Measurements from ENCODE around the gene WDR1.
"Not testable (repeated sequence)": the region's sequence is repeated elsewhere in the genome, so short reads cannot be mapped to it uniquely, and the experiment has no call there.

WDR1 gene

DNA sequence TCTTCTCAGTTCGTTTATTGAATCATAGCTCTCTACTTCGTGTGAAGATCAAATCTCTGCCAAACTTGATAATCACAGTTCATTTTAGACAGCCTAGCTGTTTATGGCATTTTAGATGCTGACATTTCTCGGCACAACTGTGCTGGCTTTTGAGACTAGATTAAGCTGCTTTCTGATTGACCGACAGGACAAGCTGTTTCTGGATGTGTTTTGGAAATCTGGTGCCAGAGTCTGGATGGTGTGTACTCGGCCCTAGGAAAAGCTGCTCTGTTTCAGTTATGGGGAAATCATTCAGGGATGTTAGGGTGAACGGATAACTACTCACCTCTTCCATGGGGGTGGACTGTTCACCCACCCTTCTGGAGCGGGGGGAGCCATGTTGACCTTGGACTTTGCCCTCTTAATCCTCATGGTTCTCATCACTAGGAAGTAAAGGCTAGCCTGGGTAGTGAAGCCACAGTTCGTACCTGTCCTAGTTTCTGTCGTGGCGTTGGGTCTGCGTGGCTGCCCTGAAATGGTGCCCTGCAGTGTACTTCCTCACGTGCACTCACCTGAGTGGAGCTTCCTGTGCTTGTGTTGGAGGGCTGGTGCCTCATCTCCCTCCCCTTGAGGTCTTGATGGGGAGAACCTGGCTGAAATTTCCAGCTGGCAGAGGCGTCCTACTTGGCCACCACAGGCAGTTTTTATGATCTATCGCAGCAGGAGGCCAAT, 13.7 kb upstream of the WDR1 start:
- 87% methylated on average over 14 of the region's 14 CpGs for WGBS
- Histone ChIP-seq H3K4me3 (ENCODE audit: low read length) (no peak overlapping the region), H3K9me3 (ENCODE audit: insufficient read depth, low read depth, low read length) (no peaks in the 10 kb centered on the region), H3K4me1 (ENCODE audit: insufficient read depth, low read length) (no peaks in the 10 kb centered on the region), H3K27ac (ENCODE audit: low read depth, low read length) (no peak overlapping the region), H3K36me3 (ENCODE audit: insufficient read depth, low read length) (no peaks in the 10 kb centered on the region), H3K27me3 (ENCODE audit: insufficient read depth, low read length) (no peaks in the 10 kb centered on the region), H3K9ac (ENCODE audit: low read depth, low read length) (no peak overlapping the region)

DNA sequence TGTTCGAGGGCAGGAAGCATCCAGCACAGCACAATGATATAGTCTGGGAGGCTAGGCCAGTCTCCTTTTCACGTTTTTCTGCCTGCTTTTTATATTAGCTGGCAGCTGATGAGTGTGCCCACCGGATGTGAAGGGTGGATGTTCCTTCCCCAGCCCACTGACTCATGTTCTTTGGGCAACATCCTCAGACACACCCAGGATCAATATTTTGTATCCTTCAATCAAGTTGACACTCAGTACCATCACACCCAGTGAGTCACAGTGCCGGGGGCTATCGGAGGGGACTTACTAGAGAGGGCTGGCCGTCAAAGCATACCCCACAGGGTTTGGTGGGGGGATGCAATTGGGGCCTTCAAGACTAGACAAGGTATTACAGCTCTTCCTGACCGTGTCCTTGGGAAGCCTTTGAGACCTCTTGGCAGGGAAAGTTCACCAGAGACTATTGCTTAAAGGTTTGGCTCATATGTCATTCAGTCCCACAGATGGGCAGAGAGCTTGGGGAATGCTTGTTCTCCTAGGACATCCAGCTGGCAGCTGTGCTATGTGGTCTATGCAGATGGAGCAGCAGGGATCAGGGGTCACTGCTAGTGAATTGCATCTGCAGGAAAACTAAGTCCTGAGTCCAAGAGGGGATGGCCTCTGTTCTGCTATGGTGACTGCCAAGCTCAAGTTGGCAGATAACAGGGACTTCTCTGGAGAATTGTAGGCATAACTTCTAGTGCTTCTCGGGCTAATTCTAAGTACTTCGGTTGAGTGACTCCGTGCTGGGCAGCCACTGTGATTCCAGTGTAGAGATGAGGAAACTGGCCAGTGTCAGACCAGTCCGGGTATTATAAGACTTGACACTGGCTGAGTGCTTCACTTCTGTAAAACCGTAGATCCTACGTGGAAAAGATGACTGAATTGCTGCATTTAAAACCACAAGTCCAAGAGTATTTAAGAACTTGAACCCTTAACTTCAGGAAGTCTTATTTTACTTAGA, 12.9 kb upstream of the WDR1 start:
- H3K4me1 ChIP-seq (ENCODE audit: insufficient read depth, low read length): no peaks in the 10 kb centered on the region
- no peak overlapping the region for H3K4me3 ChIP-seq (ENCODE audit: low read length)
- WGBS: 90% methylated on average over 13 of the region's 13 CpGs
- H3K9ac ChIP-seq (ENCODE audit: low read depth, low read length): no peak overlapping the region
- H3K27ac ChIP-seq (ENCODE audit: low read depth, low read length): no peak overlapping the region
- H3K27me3 ChIP-seq (ENCODE audit: insufficient read depth, low read length): no peaks in the 10 kb centered on the region
- H3K9me3 ChIP-seq (ENCODE audit: insufficient read depth, low read depth, low read length): no peaks in the 10 kb centered on the region
- H3K36me3 ChIP-seq (ENCODE audit: insufficient read depth, low read length): no peaks in the 10 kb centered on the region

DNA sequence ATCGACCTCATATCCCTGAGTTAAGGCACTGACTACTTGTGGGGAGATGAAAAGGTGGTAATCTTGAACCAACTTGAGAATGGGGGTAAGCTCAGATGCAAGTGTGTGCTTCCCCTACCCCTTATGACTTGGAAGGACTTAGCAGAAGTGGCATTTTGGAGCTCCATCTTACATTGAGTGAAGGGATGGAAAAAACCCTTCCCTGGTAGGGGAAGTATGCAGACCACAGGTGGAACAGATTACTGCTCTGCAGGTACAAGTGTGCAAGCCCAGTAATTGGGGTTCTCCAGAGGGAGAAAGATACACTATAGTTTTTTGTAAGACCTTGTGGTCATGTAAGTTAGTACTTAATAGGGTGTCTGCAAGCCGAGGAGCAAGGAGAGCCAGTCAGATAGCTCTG, 12.2 kb upstream of the WDR1 start:
- H3K27me3 ChIP-seq (ENCODE audit: insufficient read depth, low read length): no peaks in the 10 kb centered on the region
- H3K4me1 ChIP-seq (ENCODE audit: insufficient read depth, low read length): peaks cover 3% of the 10 kb centered on the region; the same call in 1 of the 2 replicates
- no peaks in the 10 kb centered on the region for H3K36me3 ChIP-seq (ENCODE audit: insufficient read depth, low read length)
- no peak overlapping the region for H3K27ac ChIP-seq (ENCODE audit: low read depth, low read length)
- no peak overlapping the region for H3K4me3 ChIP-seq (ENCODE audit: low read length)
- WGBS: 62% methylated on average over 2 of the region's 2 CpGs
- no peaks in the 10 kb centered on the region for H3K9me3 ChIP-seq (ENCODE audit: insufficient read depth, low read depth, low read length)
- H3K9ac ChIP-seq (ENCODE audit: low read depth, low read length): no peak overlapping the region

DNA sequence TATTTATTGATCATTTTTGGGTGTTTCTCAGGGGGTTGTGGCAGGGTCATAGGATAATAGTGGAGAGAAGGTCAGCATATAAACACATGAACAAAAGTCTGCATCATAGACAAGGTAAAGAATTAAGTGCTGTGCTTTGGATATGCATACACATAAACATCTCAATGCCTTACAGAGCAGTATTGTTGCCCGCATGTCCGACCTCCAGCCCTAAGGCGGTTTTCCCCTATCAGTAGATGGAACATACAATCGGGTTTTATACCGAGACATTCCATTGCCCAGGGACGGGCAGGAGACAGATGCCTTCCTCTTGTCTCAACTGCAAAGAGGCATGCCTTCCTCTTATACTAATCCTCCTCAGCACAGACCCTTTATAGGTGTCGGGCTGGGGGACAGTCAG, 10.9 kb upstream of the WDR1 start:
- not testable (repeated sequence) for H3K4me3 ChIP-seq (ENCODE audit: low read length); H3K27ac ChIP-seq (ENCODE audit: low read depth, low read length); H3K9ac ChIP-seq (ENCODE audit: low read depth, low read length); H3K9me3 ChIP-seq (ENCODE audit: insufficient read depth, low read depth, low read length); H3K36me3 ChIP-seq (ENCODE audit: insufficient read depth, low read length); H3K27me3 ChIP-seq (ENCODE audit: insufficient read depth, low read length)
- WGBS: 87% methylated on average over 6 of the region's 7 CpGs
- peaks cover 10% of the 10 kb centered on the region; the same call in 1 of the 2 replicates for H3K4me1 ChIP-seq (ENCODE audit: insufficient read depth, low read length)

DNA sequence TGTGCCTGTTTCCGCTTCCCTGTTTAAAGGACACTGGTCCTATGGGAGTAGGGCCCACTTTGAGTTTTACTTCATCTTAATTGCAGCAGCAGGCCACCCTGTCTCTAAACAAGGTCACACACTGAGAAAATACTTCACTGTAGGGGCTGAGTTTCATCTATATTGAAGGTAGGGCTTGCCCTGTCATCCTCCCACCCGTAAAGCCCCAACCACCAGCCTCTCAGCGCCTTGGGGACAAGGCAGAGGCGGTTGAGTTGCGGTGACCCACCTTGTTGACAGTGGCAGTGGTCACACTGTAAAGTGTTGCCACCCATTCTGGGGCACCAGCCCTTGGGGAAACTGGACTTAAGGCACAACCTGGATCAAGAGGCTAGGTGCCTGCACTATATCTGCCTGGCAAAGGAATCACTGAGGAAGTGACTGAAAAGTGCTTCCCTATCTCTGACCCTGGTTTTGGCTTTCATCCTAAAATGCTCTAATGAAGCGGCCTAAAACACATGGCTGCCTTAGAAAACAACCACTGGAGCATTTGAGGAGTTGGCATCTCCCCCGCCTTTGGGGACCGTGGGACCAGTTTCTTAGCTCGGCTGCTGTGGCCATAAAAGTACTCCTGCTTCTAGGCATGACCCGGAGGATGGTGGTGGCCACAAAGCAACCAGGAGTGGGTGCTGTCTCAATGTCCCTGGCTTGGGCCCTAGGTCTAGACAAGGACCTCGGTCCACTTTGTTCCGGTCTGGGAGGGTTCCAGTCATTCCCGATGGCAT, 7.8 kb upstream of the WDR1 start:
- H3K9ac ChIP-seq (ENCODE audit: low read depth, low read length): no peak overlapping the region

DNA sequence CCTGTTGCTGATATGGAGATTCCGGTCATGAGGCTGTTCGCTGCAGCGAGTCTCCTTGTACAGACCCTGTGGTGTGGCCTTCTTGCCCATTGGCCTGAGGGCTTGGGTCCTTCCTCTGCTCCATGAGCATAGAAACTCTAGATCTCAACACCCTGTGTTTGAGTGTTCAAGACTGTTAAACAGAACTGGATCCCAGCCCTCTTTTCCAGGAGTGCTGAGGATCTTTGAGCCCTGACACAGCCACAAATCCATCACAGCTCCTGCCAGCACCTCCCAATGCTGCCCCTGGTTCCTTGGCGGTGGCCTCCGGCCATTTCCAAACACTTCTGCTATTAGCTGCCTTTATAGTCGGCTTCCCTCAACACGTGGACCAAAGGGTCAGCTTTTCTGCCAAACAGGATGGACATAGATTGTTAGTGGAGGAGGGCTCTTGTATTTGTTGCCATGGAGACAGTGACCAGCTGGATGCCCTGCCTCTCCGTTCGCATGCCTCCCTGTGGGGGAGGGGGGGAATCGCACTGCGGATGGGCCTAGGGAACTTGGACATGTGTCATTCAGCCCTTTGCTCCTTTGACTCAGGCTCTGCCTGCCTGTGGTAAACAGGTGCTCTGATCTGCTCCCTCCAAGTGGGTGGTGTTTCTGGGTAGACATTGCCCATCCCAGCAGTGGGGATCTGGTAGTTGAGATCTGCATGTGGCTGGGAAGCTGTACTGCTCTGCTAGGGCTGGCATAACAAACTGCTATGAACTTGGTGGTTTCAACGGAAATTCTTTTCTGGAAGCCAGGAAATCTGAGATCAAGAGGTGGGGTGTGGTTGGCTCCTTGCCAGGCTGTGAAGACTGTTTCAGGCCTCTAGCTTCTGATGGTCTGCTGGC, 6.9 kb upstream of the WDR1 start:
- 76% methylated on average over 12 of the region's 12 CpGs for WGBS
- no peaks in the 10 kb centered on the region for H3K36me3 ChIP-seq (ENCODE audit: insufficient read depth, low read length)
- H3K4me3 ChIP-seq (ENCODE audit: low read length): no peak overlapping the region
- no peak overlapping the region for H3K27ac ChIP-seq (ENCODE audit: low read depth, low read length)
- H3K27me3 ChIP-seq (ENCODE audit: insufficient read depth, low read length): no peaks in the 10 kb centered on the region
- no peaks in the 10 kb centered on the region for H3K9me3 ChIP-seq (ENCODE audit: insufficient read depth, low read depth, low read length)
- H3K4me1 ChIP-seq (ENCODE audit: insufficient read depth, low read length): peaks cover 20% of the 10 kb centered on the region
- H3K9ac ChIP-seq (ENCODE audit: low read depth, low read length): no peak overlapping the region

More for the DNA sequence above, 7.8 kb upstream of the WDR1 start:
- Histone ChIP-seq H3K4me3 (ENCODE audit: low read length) (no peak overlapping the region), H3K36me3 (ENCODE audit: insufficient read depth, low read length) (no peaks in the 10 kb centered on the region), H3K4me1 (ENCODE audit: insufficient read depth, low read length) (peaks cover 15% of the 10 kb centered on the region), H3K27me3 (ENCODE audit: insufficient read depth, low read length) (no peaks in the 10 kb centered on the region), H3K9me3 (ENCODE audit: insufficient read depth, low read depth, low read length) (no peaks in the 10 kb centered on the region), H3K27ac (ENCODE audit: low read depth, low read length) (no peak overlapping the region)
- 92% methylated on average over 12 of the region's 13 CpGs for WGBS

DNA sequence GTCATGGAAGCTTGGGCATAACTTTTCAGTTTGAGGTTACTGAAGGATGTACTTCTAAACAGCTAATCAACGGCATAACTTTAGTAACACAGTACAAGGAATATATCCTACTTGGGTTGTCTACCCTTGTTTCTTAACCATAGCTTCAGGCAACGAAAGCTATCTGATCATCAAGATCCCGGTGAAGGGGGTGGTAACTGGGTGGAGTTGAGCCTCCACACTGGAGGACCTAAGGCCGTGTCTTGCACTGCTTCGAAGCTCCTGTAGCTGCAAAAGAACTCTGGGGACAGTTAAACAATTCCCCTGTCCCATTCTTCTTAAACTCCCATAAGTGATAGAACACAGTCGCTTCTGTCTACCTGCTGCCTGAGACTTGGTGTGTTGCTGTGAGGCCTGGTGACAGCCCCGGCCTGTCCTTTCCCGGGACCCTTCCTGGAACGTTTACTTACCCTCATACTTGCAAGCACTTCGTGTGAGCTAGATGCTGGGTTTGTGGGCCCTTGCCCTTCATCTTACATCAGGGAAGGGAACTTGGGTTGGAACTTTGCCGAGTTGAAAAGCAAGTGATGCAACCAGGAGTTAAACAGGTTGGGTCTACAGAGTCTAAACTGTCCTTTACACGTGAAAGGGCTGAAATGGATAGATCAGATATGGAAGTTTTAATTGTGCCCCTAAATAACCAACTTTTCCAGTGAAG, 5.8 kb upstream of the WDR1 start:
- no peaks in the 10 kb centered on the region for H3K36me3 ChIP-seq (ENCODE audit: insufficient read depth, low read length)
- no peak overlapping the region for H3K27ac ChIP-seq (ENCODE audit: low read depth, low read length)
- H3K9ac ChIP-seq (ENCODE audit: low read depth, low read length): no peak overlapping the region
- peaks cover 30% of the 10 kb centered on the region for H3K4me1 ChIP-seq (ENCODE audit: insufficient read depth, low read length)
- H3K9me3 ChIP-seq (ENCODE audit: insufficient read depth, low read depth, low read length): no peaks in the 10 kb centered on the region
- no peaks in the 10 kb centered on the region for H3K27me3 ChIP-seq (ENCODE audit: insufficient read depth, low read length)
- H3K4me3 ChIP-seq (ENCODE audit: low read length): no peak overlapping the region
- WGBS: 88% methylated on average over 12 of the region's 12 CpGs

DNA sequence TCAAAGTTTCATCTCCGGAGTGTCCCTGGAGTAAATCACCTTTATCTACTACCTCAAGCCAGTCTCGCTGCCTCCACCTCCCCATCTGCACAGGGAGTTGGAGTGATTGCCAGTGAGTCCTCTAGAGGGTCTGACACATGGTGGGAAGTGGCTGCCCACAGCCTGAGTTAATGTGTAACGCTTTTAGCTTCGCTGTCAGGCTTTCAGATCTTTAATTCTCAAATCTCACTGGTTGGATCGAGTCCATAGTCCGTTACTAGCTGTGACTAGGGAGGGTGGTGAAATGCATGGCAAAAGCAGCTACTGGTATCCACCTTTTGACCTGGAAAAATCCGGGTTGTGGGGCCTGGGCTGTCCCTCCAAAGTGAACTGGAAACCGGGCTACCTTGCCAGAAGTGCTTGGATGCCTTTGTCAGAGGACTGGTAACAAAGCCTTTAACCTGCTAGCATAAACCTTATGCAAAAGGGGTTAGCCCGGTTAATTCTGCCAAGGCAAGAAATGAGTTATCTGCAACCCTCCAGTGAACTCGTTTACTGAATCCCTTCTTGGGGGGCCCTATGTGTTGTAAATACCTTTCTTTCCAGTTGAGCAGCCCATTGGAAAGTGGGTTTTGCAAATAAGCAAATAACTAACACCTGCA, 5.1 kb upstream of the WDR1 start:
- Histone ChIP-seq H3K4me1 (ENCODE audit: insufficient read depth, low read length) (peaks cover 30% of the 10 kb centered on the region), H3K36me3 (ENCODE audit: insufficient read depth, low read length) (no peaks in the 10 kb centered on the region), H3K4me3 (ENCODE audit: low read length) (no peak overlapping the region), H3K9me3 (ENCODE audit: insufficient read depth, low read depth, low read length) (no peaks in the 10 kb centered on the region), H3K27me3 (ENCODE audit: insufficient read depth, low read length) (no peaks in the 10 kb centered on the region), H3K27ac (ENCODE audit: low read depth, low read length) (no peak overlapping the region), H3K9ac (ENCODE audit: low read depth, low read length) (no peak overlapping the region)
- WGBS: 83% methylated on average over 9 of the region's 10 CpGs

DNA sequence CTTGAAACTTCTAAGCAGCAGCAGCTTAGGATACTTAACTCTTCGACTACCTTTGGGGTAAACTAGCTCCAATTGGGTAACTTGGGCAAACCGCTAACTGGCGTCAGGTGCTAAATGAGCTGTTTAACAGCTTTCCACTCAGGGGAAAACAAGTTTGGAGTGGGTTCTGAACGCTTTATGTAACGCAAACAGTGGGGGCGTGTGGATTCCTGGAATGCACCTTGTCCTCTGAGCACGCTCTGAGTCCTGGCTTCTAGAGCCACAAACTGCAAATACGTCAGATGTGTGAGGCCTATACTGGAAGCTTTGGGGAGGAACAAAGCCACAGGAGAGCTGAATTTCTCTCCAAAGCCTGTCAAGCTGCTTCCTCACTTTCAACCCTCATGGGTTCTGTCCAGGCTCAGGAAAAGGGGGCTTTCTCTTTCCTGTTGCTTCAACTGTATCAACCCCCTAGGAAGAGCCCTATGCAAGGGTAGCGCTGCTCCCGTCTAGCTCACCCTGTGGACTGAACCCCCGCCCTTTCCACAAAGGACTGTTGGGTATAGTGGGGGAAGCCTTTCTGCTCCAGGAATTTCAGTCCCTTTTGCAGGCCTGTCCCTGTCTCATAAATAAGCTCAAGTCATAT, 4.5 kb upstream of the WDR1 start:
- 90% methylated on average over 11 of the region's 11 CpGs for WGBS
- Histone ChIP-seq H3K9ac (ENCODE audit: low read depth, low read length) (no peak overlapping the region), H3K4me1 (ENCODE audit: insufficient read depth, low read length) (peaks cover 30% of the 10 kb centered on the region), H3K36me3 (ENCODE audit: insufficient read depth, low read length) (no peaks in the 10 kb centered on the region), H3K9me3 (ENCODE audit: insufficient read depth, low read depth, low read length) (no peaks in the 10 kb centered on the region), H3K27me3 (ENCODE audit: insufficient read depth, low read length) (no peaks in the 10 kb centered on the region), H3K4me3 (ENCODE audit: low read length) (no peak overlapping the region), H3K27ac (ENCODE audit: low read depth, low read length) (no peak overlapping the region)

Measured in HUES64 (cell line).